Endothelial cell of umbilical vein (primary cell): ENCODE measurements around the gene KCND2.

Source experiments
- CTCF ChIP-seq, 2 donors: IDR thresholded peaks; 1 replicate in 1 of 2; 2 replicates in 1 of 2; pipeline ENCODE4 v1.5.1; 2011; ENCODE audit warnings: low read length in 2 of 2, mild to moderate bottlenecking in 2 of 2, moderate library complexity in 2 of 2, control low read depth in 1 of 2, inconsistent platforms in 1 of 2, low read depth in 1 of 2; ENCODE audit not compliant: insufficient read depth in 1 of 2; ENCODE audit errors: extremely low read depth in 1 of 2
- EZH2 ChIP-seq: IDR thresholded peaks from 2 replicates; pipeline ENCODE4 v1.6.1; 2012; ENCODE audit warnings: borderline replicate concordance, low read depth, mild to moderate bottlenecking, moderate library complexity, low read length, inconsistent platforms; ENCODE audit not compliant: severe bottlenecking
- FOS ChIP-seq: IDR thresholded peaks from 2 replicates; pipeline ENCODE4 v1.6.1; 2011; ENCODE audit warnings: mild to moderate bottlenecking, low read length, moderate library complexity, borderline replicate concordance; ENCODE audit not compliant: insufficient read depth
- GATA2 ChIP-seq: IDR thresholded peaks from 2 replicates; pipeline ENCODE4 v1.7.0; 2011; ENCODE audit warnings: low read depth, mild to moderate bottlenecking, moderate library complexity, mixed read lengths, low read length; ENCODE audit not compliant: insufficient read length, insufficient read depth
- JUN ChIP-seq: IDR thresholded peaks from 2 replicates; pipeline ENCODE4 v1.6.1; 2011; ENCODE audit warnings: borderline replicate concordance, low read depth; ENCODE audit not compliant: insufficient read length, insufficient read depth
- POLR2A ChIP-seq: IDR thresholded peaks from 2 replicates; pipeline ENCODE4 v1.6.1; 2012; ENCODE audit warnings: low read depth, mild to moderate bottlenecking, control low read depth, low read length
- POLR2AphosphoS5 ChIP-seq: IDR thresholded peaks from 2 replicates; pipeline ENCODE4 v1.6.1; 2012; ENCODE audit warnings: low read depth, mild to moderate bottlenecking, control low read depth, low read length, moderate library complexity; ENCODE audit not compliant: insufficient read depth
- TF ChIP-seq, protein P1 (sequence below): IDR thresholded peaks from 2 replicates; pipeline ENCODE4 v1.6.1; 2011; ENCODE audit not compliant: insufficient read depth, insufficient read length

DNA sequence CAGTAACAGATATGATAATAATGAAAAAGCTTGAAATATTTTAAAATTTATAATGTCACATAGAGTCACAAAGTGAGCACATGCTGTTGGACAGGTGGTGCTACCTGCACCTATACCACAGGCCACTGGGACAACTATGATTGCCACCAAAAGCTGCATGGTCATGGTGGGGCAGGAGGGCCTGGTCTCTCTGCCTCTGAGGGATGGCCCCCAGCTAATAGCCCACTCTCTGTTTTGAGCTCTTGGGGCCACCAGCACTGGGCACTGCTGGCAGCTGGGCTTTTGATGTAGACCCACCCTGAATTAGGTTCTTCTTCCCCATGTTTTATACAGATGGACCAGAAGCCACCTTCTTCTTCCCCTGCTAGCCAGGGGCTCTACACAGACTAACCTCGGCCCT, 265.4 kb downstream of the KCND2 start:
- no peak for TF ChIP-seq POLR2A
- no peak for TF ChIP-seq CTCF (IDR thresholded peaks at IDR 0.05; ENCODE audit: extremely low read depth in 1 of 2, insufficient read depth in 1 of 2, low read depth in 1 of 2, low read length in 2 of 2)
- TF ChIP-seq EZH2, result no peak
- TF ChIP-seq POLR2AphosphoS5, result no peak
- TF ChIP-seq, protein P1, sequence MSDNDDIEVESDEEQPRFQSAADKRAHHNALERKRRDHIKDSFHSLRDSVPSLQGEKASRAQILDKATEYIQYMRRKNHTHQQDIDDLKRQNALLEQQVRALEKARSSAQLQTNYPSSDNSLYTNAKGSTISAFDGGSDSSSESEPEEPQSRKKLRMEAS, result no peak
- TF ChIP-seq GATA2, result no peak
- TF ChIP-seq FOS, result no peak
- TF ChIP-seq JUN, result no peak
